Measurements from ENCODE around the gene PRIMA1. TPM values are rescaled to one million over a fixed set of nuclear protein-coding genes. Genes with fewer than 3 reads are reported as not detected.

Gene PRIMA1
- polyA plus RNA-seq, 1 experiment: not detected

DNA sequence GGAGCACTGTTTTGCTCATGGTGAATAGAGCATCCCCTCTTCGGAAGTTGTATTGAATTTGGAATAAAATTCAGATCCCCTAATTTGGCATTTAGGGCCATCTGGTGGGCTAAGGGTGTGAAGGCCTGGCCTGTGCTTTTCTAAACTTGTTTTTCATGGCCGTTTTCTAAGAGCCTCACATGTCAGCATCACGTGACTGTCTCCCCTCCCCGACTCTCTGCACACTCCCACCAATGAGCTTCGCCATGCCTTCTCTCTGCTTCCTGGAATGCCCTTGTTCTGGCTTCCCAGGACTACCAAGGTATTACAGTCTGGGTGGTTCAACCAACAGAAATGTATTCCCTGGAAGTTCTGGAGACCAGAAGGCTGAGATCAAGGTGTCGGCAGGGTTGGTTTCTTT, 85.3 kb downstream of the PRIMA1 start:
- Histone ChIP-seq H3K27me3 (ENCODE audit: control insufficient read depth, insufficient read depth, low read length) (no peaks in the 10 kb centered on the region), H3K4me3 (ENCODE audit: low read depth, low read length) (no peak overlapping the region), H3K27ac (ENCODE audit: low read depth, low read length) (no peak overlapping the region), H3K9me3 (ENCODE audit: control insufficient read depth, insufficient read depth, low read length) (no peaks in the 10 kb centered on the region)
- no peak for DNase-seq (ENCODE audit: low read depth, low spot score)
- ChIA-PET CTCF (no interaction called here), POLR2A (no interaction called here)
- TF ChIP-seq, protein P1, sequence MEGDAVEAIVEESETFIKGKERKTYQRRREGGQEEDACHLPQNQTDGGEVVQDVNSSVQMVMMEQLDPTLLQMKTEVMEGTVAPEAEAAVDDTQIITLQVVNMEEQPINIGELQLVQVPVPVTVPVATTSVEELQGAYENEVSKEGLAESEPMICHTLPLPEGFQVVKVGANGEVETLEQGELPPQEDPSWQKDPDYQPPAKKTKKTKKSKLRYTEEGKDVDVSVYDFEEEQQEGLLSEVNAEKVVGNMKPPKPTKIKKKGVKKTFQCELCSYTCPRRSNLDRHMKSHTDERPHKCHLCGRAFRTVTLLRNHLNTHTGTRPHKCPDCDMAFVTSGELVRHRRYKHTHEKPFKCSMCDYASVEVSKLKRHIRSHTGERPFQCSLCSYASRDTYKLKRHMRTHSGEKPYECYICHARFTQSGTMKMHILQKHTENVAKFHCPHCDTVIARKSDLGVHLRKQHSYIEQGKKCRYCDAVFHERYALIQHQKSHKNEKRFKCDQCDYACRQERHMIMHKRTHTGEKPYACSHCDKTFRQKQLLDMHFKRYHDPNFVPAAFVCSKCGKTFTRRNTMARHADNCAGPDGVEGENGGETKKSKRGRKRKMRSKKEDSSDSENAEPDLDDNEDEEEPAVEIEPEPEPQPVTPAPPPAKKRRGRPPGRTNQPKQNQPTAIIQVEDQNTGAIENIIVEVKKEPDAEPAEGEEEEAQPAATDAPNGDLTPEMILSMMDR (IDR thresholded peaks at IDR 0.05; ENCODE audit: low read depth, low read length): no peak

DNA sequence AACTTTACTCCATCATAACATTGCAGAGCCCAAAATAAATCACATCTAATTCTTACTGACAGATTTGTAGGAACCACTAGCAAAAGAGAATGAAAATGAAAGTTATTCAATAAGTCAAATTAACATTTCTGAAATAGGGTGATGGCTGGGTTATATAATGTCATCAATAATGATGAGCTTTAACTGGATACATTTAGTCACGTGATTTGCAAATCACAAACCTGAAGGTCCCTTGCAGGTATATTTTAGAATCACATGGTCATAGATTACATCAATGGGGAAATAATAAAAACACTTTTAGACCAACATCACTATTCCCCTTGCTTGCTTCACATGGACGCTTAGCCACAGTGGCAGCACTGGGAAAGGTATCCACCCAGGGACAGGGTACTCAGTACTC, 86.7 kb downstream of the PRIMA1 start:
- Histone ChIP-seq H3K9me3 (ENCODE audit: control insufficient read depth, insufficient read depth, low read length) (no peaks in the 10 kb centered on the region), H3K27ac (ENCODE audit: low read depth, low read length) (no peak overlapping the region), H3K27me3 (ENCODE audit: control insufficient read depth, insufficient read depth, low read length) (no peaks in the 10 kb centered on the region), H3K4me3 (ENCODE audit: low read depth, low read length) (no peak overlapping the region)
- ChIA-PET POLR2A (no interaction called here), CTCF (no interaction called here)
- DNase-seq (ENCODE audit: low read depth, low spot score): no peak
- TF ChIP-seq, protein P1 (IDR thresholded peaks at IDR 0.05; ENCODE audit: low read depth, low read length): no peak

DNA sequence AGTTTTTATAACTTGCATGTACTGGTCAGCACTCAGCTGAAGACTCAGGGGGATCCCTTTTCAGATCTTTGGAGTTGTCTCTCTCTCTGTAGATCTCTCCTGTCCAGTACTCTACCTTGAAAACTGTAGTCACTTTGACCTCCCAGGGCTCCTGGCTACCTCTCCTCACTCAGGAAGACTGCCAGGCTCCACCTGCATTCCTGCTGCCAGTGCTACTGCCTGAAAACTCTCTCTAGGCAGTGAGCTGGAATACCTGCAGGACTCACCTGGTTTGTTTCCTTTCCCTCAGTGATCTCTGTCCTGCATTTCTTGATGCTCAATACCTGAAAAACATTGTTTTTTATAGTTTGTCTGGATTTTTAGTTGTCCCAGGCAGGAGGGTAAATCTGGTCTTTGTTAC, 87.4 kb downstream of the PRIMA1 start:
- TF ChIP-seq, protein P1 (IDR thresholded peaks at IDR 0.05; ENCODE audit: low read depth, low read length): no peak
- Histone ChIP-seq H3K27me3 (ENCODE audit: control insufficient read depth, insufficient read depth, low read length) (no peaks in the 10 kb centered on the region), H3K9me3 (ENCODE audit: control insufficient read depth, insufficient read depth, low read length) (no peaks in the 10 kb centered on the region), H3K4me3 (ENCODE audit: low read depth, low read length) (no peak overlapping the region), H3K27ac (ENCODE audit: low read depth, low read length) (no peak overlapping the region)
- DNase-seq (ENCODE audit: low read depth, low spot score): no peak
- CTCF ChIA-PET: no interaction called here
- POLR2A ChIA-PET: no interaction called here

DNA sequence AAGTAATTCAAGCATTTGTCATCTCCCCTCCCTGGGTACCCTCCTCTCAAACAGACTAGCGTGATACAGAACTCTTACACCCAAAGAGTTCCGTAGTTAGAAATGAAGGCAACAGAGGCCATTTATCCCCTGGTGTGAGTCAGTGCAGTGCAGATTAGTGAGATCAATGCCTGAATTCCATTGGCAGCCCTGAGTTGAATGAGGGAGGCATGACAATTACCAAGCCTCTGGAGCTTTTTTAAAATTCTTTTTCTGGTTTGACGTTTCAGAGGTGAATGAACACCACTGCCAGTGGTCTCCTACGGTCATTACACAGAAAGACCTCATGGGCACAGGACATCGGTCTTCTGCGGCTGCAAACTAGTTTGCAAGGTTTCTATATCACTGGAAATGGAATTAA, 94.4 kb downstream of the PRIMA1 start:
- TF ChIP-seq, protein P1 (IDR thresholded peaks at IDR 0.05; ENCODE audit: low read depth, low read length): no peak
- no peak overlapping the region for H3K4me3 ChIP-seq (ENCODE audit: low read depth, low read length)
- CTCF ChIA-PET: no interaction called here
- POLR2A ChIA-PET: no interaction called here
- no peak for DNase-seq (ENCODE audit: low read depth, low spot score)
- H3K9me3 ChIP-seq (ENCODE audit: control insufficient read depth, insufficient read depth, low read length): no peaks in the 10 kb centered on the region
- no peak overlapping the region for H3K27ac ChIP-seq (ENCODE audit: low read depth, low read length)
- H3K27me3 ChIP-seq (ENCODE audit: control insufficient read depth, insufficient read depth, low read length): no peaks in the 10 kb centered on the region

DNA sequence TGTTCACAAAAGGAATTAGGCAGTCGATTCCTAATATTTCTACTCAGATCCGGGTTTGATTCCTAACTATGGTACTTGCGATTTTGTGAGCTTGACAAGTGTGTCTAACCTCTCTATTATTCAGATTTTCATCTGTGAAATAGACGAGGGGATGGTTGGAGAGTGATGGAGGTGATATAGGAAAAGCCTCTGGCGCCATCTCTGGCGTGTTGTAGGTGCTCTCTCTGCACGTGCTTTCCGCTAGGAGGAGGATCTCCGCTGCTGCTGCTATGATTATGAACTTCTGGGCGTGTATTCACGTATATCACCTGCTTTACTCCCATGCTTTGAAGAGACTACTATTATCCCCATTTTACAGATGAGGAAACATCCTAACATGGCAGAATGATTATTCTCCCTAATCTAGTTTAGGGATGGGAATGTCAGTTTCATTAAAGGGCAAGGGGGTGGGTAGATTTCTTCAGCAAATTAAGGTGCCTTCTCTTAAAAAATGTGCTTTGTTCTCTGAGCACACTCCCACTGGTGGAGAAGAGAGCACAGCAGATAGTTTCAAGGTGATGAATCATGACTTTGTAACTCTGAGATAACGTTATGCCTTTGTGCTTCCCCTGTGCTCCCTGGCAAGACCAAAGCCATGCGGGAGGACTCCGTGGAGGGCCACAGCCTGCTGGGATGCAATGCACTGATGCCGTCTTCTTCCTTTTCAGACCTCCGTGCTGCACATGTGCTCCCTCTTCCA, 97.1 kb downstream of the PRIMA1 start:
- no peaks in the 10 kb centered on the region for H3K9me3 ChIP-seq (ENCODE audit: control insufficient read depth, insufficient read depth, low read length)
- TF ChIP-seq, protein P1 (IDR thresholded peaks at IDR 0.05; ENCODE audit: low read depth, low read length): no peak
- peaks cover 2% of the 10 kb centered on the region for H3K27me3 ChIP-seq (ENCODE audit: control insufficient read depth, insufficient read depth, low read length)
- POLR2A ChIA-PET: no interaction called here
- H3K27ac ChIP-seq (ENCODE audit: low read depth, low read length): no peak overlapping the region
- H3K4me3 ChIP-seq (ENCODE audit: low read depth, low read length): no peak overlapping the region
- DNase-seq (ENCODE audit: low read depth, low spot score): no peak
- CTCF ChIA-PET: no interaction called here

Measured in AG04450 (cell line).